Measurements from ENCODE around the gene MAGEA4. TPM values are rescaled to one million over a fixed set of nuclear protein-coding genes. Genes with fewer than 3 reads are reported as not detected.

Gene MAGEA4
- total RNA-seq, 4 donors from 2014 or later, result not detected

GRCh38 chrX:151889421-151889820 lies 23.3 kb upstream of the MAGEA4 start:
- intact Hi-C loops (cut with DNase I; ENCODE audit: low total_unique reads) (no loop called here), in situ Hi-C loops (cut with MboI; ENCODE audit: low pct_ligation_motif_present in 1 of 4, low pct_unique_long_range_greater_than_20kb in 1 of 4, low sequenced_read_pairs in 3 of 4) (no loop called here)
- no peak overlapping the region for H3K4me3 ChIP-seq
- no peak for TF ChIP-seq POLR2AphosphoS5 (IDR thresholded peaks at IDR 0.05)
- TF ChIP-seq POLR2A (IDR thresholded peaks at IDR 0.05), result no peak
- TF ChIP-seq EP300 (IDR thresholded peaks at IDR 0.05; ENCODE audit: low read depth), result no peak
- no peak for TF ChIP-seq CTCF (IDR thresholded peaks at IDR 0.05)
- H3K4me1 ChIP-seq, result no peaks in the 10 kb centered on the region
- DNase-seq, result no peak
- no peak overlapping the region for H3K27ac ChIP-seq
- WGBS, 2 donors (ENCODE audit: low coverage in 1 of 2), result 39% methylated on average over 2 of the region's 2 CpGs; no CpG with 5 or more reads in 1 of the 2 donors
- H3K36me3 ChIP-seq, result no peaks in the 10 kb centered on the region
- no peaks in the 10 kb centered on the region for H3K9me3 ChIP-seq
- H3K27me3 ChIP-seq, result no peaks in the 10 kb centered on the region

- Histone ChIP-seq H3K27me3 (no peaks in the 10 kb centered on the region), H3K9me3 (no peaks in the 10 kb centered on the region), H3K36me3 (no peaks in the 10 kb centered on the region), H3K4me3 (no peak overlapping the region), H3K27ac (no peak overlapping the region), H3K4me1 (no peaks in the 10 kb centered on the region)
- intact Hi-C loops (cut with DNase I; ENCODE audit: low total_unique reads), result no loop called here
- in situ Hi-C loops (cut with MboI; ENCODE audit: low pct_ligation_motif_present in 1 of 4, low pct_unique_long_range_greater_than_20kb in 1 of 4, low sequenced_read_pairs in 3 of 4), result no loop called here
- TF ChIP-seq POLR2A (IDR thresholded peaks at IDR 0.05), result no peak
- no peak for TF ChIP-seq EP300 (IDR thresholded peaks at IDR 0.05; ENCODE audit: low read depth)
- TF ChIP-seq POLR2AphosphoS5 (IDR thresholded peaks at IDR 0.05), result no peak
- no peak for TF ChIP-seq CTCF (IDR thresholded peaks at IDR 0.05)
- WGBS, 2 donors (ENCODE audit: low coverage in 1 of 2), result 63 to 80% methylated on average over 2 to 5 of the region's 5 CpGs
- DNase-seq, result no peak
Observed at GRCh38 chrX:151896734-151897474, 15.8 kb upstream of the MAGEA4 start.

- H3K36me3 ChIP-seq, result no peaks in the 10 kb centered on the region
- H3K9me3 ChIP-seq, result no peaks in the 10 kb centered on the region
- WGBS, 2 donors (ENCODE audit: low coverage in 1 of 2), result 83 to 86% methylated on average over 1 to 2 of the region's 2 CpGs
- H3K27me3 ChIP-seq, result no peaks in the 10 kb centered on the region
- intact Hi-C loops (cut with DNase I; ENCODE audit: low total_unique reads) (no loop called here), in situ Hi-C loops (cut with MboI; ENCODE audit: low pct_ligation_motif_present in 1 of 4, low pct_unique_long_range_greater_than_20kb in 1 of 4, low sequenced_read_pairs in 3 of 4) (no loop called here)
- no peak for TF ChIP-seq EP300 (IDR thresholded peaks at IDR 0.05; ENCODE audit: low read depth)
- no peak for TF ChIP-seq CTCF (IDR thresholded peaks at IDR 0.05)
- no peak for TF ChIP-seq POLR2AphosphoS5 (IDR thresholded peaks at IDR 0.05)
- TF ChIP-seq POLR2A (IDR thresholded peaks at IDR 0.05), result no peak
- no peaks in the 10 kb centered on the region for H3K4me1 ChIP-seq
- no peak for DNase-seq
- H3K27ac ChIP-seq, result no peak overlapping the region
- H3K4me3 ChIP-seq, result no peak overlapping the region
Observed at GRCh38 chrX:151899622-151900021, 13.1 kb upstream of the MAGEA4 start.

GRCh38 chrX:151901826-151902225 lies 10.9 kb upstream of the MAGEA4 start:
- no peaks in the 10 kb centered on the region for H3K27me3 ChIP-seq
- no peak overlapping the region for H3K4me3 ChIP-seq
- 82% methylated on average over 1 of the region's 1 CpG; no CpG with 5 or more reads in 1 of the 2 donors for WGBS, 2 donors (ENCODE audit: low coverage in 1 of 2)
- H3K9me3 ChIP-seq, result no peaks in the 10 kb centered on the region
- H3K4me1 ChIP-seq, result no peaks in the 10 kb centered on the region
- H3K36me3 ChIP-seq, result no peaks in the 10 kb centered on the region
- in situ Hi-C loops (cut with MboI; ENCODE audit: low pct_ligation_motif_present in 1 of 4, low pct_unique_long_range_greater_than_20kb in 1 of 4, low sequenced_read_pairs in 3 of 4), result no loop called here
- no peak for DNase-seq
- intact Hi-C loops (cut with DNase I; ENCODE audit: low total_unique reads), result no loop called here
- no peak for TF ChIP-seq POLR2A (IDR thresholded peaks at IDR 0.05)
- no peak for TF ChIP-seq POLR2AphosphoS5 (IDR thresholded peaks at IDR 0.05)
- no peak for TF ChIP-seq CTCF (IDR thresholded peaks at IDR 0.05)
- TF ChIP-seq EP300 (IDR thresholded peaks at IDR 0.05; ENCODE audit: low read depth), result no peak
- H3K27ac ChIP-seq, result no peak overlapping the region

All from transverse colon (tissue), 4 donors.